Measurements from ENCODE around the gene ZNF629. TPM values are rescaled to one million over a fixed set of nuclear protein-coding genes. Genes with fewer than 3 reads are reported as not detected.

ZNF629 gene
- polyA plus RNA-seq, 1 donor = 14.3 TPM

GRCh38 chr16:30747331-30747730, 39.7 kb downstream of the ZNF629 start:
- DNase-seq = no peak

- DNase-seq = no peak
These were observed 40.3 kb downstream of the ZNF629 start for GRCh38 chr16:30746638-30747175.

DNA sequence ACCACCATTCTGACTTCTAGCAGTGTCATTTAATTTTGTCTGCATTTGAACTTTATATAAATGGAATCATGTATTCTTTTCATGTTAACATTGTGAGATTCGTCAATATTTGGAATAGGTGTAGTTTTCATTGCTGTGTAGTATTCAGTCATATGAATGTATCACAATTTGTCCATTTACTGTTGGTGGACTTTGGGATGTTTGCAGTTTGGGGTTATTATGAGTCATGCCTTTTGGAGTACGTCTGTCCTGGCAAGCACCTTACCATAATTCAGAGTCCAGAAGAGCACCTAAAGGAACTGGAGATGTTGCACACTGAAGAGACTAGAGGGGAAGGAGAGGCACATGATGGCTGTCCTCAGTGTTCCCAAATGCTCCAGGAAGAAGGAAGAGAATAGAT, 41.9 kb downstream of the ZNF629 start:
- DNase-seq = no peak

GRCh38 chr16:30744183-30744582, 42.8 kb downstream of the ZNF629 start:
- peak; percentile 82 for DNase-seq

GRCh38 chr16:30743716-30744115, 43.3 kb downstream of the ZNF629 start:
- DNase-seq = no peak

GRCh38 chr16:30741461-30741914, 45.5 kb downstream of the ZNF629 start:
- no peak for DNase-seq

DNA sequence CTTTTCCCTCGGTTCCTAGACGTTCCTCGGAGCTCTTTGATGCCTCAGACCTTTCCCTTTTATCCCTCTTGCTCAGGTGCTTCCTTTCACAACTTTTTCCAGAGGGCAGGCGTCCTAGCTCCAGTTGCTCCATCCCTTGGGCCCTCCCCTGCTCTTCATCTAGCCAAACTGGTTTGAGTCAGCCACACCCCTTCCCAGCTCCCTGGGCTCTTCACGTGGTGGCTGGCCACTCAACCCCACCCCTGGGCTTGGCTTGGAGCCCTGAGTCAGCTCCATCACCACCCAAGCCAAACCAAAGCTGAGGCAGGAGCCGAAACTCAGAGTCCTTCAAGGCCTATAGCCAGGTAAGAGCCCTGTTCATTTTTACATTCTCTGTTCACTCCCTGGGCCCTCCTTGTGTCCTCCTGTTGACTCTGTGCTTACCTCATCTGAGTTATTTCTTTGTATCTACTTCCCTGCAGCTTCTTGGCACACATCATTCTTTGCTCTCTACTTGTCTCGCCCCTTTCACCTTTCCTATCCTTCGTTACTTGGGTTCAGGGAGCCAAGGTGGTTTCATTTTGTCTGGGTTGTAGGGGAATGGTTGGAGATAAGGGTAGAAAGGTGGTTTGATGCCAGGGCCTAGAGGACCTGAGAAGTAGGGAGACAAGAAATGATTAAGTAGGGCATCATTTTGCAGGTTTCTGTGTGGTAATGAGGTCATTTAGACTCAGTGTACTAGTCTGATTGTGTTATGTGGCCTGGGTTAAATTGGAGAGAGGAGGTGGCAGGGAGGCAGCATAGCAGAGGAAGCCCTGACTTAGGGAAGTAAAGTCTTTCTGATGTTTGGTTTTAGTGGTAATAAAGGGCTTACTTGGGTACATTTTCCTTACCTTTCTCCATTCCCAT, 46.4 kb downstream of the ZNF629 start:
- DNase-seq = no peak

- DNase-seq = no peak
These were observed 47.7 kb downstream of the ZNF629 start for GRCh38 chr16:30738984-30739951.

GRCh38 chr16:30737794-30738648, 49.0 kb downstream of the ZNF629 start:
- no peak for DNase-seq

DNA sequence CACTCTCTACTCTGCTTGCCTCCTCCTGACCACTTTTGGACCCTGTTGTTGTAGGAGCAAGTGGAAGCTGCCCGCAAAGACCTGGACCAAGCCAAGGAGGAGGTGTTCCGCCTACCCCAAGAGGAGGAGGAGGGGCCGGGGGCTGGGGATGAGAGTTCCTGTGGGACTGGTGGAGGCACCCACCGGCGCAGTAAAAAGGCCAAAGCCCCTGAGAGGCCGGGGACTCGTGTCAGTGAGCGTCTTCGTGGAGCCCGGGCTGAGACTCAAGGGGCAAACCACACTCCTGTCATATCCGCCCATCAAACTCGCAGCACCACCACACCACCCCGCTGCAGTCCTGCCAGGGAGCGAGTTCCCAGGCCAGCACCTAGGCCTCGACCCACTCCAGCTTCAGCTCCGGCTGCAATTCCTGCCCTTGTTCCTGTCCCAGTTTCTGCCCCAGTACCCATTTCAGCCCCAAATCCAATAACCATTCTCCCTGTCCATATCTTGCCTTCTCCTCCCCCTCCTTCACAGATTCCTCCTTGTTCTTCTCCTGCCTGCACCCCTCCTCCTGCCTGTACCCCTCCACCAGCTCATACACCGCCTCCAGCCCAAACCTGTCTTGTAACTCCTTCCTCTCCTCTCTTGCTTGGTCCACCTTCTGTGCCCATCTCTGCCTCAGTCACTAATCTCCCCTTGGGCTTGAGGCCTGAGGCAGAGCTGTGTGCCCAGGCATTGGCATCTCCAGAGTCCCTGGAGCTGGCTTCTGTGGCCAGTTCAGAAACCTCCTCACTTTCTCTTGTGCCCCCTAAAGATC, 49.8 kb downstream of the ZNF629 start:
- DNase-seq = no peak

GRCh38 chr16:30731411-30731810, 55.6 kb downstream of the ZNF629 start:
- no peak for DNase-seq

DNA sequence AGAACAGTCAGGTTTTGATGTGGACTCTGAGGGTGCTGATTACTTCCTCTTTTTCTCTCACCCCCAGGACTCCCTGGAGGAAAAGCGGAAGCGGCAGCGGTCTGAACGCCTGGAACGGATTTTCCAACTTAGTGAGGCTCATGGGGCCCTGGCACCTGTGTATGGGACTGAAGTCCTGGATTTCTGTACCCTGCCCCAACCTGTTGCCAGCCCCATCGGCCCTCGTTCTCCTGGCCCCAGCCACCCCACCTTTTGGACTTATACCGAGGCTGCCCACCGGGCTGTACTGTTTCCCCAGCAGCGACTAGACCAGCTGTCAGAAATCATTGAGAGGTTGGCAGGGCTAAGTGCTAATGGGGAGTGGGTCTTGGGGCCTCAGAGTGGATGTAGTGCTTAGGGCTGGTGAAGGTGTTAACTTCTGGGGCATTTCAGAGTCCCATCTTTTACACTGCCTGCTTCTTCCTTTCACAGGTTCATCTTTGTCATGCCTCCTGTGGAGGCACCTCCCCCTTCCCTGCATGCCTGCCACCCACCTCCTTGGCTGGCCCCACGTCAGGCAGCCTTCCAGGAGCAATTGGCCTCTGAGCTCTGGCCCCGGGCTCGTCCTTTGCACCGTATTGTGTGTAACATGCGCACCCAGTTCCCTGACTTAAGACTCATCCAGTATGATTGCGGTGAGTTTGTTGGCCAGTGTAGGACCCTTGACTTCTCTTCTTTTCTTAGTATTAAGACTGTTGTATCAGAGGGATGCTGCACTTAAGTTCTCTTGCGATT, 57.9 kb downstream of the ZNF629 start:
- no peak for DNase-seq

Other genes with a start within 250 kb of the ZNF629 start
- 9.6 TPM for gene ZNF764, start 228.8 kb downstream of the ZNF629 start, polyA plus RNA-seq (ENCODE audit: insufficient read length)
- 9.7 TPM for gene ZNF688, start 215.5 kb downstream of the ZNF629 start, polyA plus RNA-seq (ENCODE audit: insufficient read length)
- gene ZNF785, start 201.5 kb downstream of the ZNF629 start, polyA plus RNA-seq (ENCODE audit: insufficient read length) = 12.9 TPM
- gene ZNF689, start 176.8 kb downstream of the ZNF629 start, polyA plus RNA-seq (ENCODE audit: insufficient read length) = 7.2 TPM
- gene PRR14, start 136.2 kb downstream of the ZNF629 start, polyA plus RNA-seq (ENCODE audit: insufficient read length) = 19.8 TPM
- gene FBRS, start 128.8 kb downstream of the ZNF629 start, polyA plus RNA-seq (ENCODE audit: insufficient read length) = 40.6 TPM
- gene SRCAP, start 88.0 kb downstream of the ZNF629 start, polyA plus RNA-seq (ENCODE audit: insufficient read length) = 36.1 TPM
- gene PHKG2, start 38.8 kb downstream of the ZNF629 start, polyA plus RNA-seq (ENCODE audit: insufficient read length) = 13.6 TPM
- 2.6 TPM for gene CFAP119, start 25.1 kb downstream of the ZNF629 start, polyA plus RNA-seq (ENCODE audit: insufficient read length)
- gene RNF40, start 24.9 kb downstream of the ZNF629 start, polyA plus RNA-seq (ENCODE audit: insufficient read length) = 52.3 TPM
- 32.7 TPM for gene BCL7C, start 106.9 kb upstream of the ZNF629 start, polyA plus RNA-seq (ENCODE audit: insufficient read length)
- gene CTF1, start 109.4 kb upstream of the ZNF629 start, polyA plus RNA-seq (ENCODE audit: insufficient read length) = 13.5 TPM
- 10.3 TPM for gene FBXL19, start 136.4 kb upstream of the ZNF629 start, polyA plus RNA-seq (ENCODE audit: insufficient read length)
- gene ORAI3, start 161.9 kb upstream of the ZNF629 start, polyA plus RNA-seq (ENCODE audit: insufficient read length) = 9.8 TPM
- 15.1 TPM for gene SETD1A, start 170.5 kb upstream of the ZNF629 start, polyA plus RNA-seq (ENCODE audit: insufficient read length)
- gene HSD3B7, start 198.0 kb upstream of the ZNF629 start, polyA plus RNA-seq (ENCODE audit: insufficient read length) = 12.6 TPM
- gene STX1B, start 223.4 kb upstream of the ZNF629 start, polyA plus RNA-seq (ENCODE audit: insufficient read length) = 1.2 TPM
- 48.7 TPM for gene STX4, start 246.4 kb upstream of the ZNF629 start, polyA plus RNA-seq (ENCODE audit: insufficient read length)

Data from hindlimb muscle (tissue), 1 donor.